HG02870 (cell line): ENCODE results near the gene ACSF2.
"Not testable (repeated sequence)": the region's sequence is repeated elsewhere in the genome, so short reads cannot be mapped to it uniquely, and the experiment has no call there.

Experiments
- ATAC-seq: cut with Tn5 transposase; IDR thresholded peaks from one replicate; pipeline ENCODE4 v1.9.1; 2021; ENCODE audit warnings: mild to moderate bottlenecking, moderate library complexity; ENCODE audit not compliant: unreplicated experiment

Gene ACSF2

DNA sequence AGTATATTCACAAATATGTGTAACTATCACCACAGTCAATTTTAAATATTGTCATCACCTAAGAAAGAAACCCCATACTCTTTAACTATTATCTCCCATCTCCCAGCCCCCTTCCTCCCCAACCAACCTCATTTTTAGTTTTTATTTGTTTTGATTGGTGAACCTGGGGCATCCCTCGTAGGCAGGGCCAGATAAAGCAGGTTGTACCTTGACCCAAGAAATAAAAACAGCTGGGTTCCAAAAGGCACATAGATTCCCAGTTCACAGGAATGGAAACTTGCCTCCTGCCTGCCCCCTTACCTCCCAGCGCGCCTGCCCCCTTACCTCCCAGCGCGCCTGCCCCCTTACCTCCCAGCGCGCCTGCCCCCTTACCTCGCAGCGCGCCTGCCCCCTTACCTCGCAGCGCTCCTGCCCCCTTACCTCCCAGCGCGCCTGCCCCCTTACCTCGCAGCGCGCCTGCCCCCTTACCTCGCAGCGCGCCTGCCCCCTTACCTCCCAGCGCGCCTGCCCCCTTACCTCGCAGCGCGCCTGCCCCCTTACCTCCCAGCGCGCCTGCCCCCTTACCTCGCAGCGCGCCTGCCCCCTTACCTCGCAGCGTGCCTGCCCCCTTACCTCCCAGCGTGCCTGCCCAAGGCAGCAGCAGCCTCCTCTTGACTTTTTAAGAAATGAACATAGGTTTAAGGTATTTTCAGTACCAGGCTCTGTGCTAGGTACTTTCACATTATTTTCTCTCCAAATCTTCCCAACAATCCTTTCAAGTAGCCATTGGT is 49.9 kb downstream of the ACSF2 start:
- not testable (repeated sequence) for ATAC-seq

DNA sequence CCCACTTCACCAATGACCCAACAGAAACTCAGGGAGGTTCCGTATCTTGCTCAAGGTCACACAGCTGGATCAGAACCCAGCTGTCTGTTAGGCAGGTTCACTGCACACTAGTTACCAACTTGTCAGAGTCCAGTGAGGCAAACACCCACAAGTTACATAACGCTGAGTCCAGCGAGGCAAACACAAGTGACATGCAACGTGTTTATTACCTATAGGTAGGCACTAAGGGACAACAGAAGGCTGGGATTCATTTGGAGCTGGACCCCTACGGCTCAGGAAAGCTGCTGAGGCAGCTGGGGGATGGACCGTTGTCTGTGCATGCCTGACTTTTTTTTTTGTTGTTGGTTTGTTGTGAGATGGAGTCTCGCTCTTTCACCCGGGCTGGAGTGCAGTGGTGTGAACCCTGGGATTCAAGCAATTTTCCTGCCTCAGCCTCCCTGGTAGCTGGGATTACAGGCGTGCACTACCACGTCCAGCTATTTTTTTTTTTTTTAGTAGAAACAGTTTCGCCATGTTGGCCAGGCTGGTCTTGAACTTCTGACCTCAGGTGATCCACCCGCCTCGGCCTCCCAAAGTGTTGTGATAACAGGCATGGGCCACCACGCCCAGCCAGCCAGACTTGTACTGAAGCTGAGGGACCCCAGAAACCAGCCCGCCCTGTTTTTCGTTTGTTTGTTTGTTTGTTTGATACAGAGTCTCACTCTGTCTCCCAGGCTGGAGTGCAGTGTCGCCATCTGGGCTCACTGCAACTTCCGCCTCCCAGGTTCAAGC is 50.7 kb downstream of the ACSF2 start:
- no peak for ATAC-seq

- no peak for ATAC-seq
Measured at GRCh38 chr17:50477976-50478375, 52.0 kb downstream of the ACSF2 start.

DNA sequence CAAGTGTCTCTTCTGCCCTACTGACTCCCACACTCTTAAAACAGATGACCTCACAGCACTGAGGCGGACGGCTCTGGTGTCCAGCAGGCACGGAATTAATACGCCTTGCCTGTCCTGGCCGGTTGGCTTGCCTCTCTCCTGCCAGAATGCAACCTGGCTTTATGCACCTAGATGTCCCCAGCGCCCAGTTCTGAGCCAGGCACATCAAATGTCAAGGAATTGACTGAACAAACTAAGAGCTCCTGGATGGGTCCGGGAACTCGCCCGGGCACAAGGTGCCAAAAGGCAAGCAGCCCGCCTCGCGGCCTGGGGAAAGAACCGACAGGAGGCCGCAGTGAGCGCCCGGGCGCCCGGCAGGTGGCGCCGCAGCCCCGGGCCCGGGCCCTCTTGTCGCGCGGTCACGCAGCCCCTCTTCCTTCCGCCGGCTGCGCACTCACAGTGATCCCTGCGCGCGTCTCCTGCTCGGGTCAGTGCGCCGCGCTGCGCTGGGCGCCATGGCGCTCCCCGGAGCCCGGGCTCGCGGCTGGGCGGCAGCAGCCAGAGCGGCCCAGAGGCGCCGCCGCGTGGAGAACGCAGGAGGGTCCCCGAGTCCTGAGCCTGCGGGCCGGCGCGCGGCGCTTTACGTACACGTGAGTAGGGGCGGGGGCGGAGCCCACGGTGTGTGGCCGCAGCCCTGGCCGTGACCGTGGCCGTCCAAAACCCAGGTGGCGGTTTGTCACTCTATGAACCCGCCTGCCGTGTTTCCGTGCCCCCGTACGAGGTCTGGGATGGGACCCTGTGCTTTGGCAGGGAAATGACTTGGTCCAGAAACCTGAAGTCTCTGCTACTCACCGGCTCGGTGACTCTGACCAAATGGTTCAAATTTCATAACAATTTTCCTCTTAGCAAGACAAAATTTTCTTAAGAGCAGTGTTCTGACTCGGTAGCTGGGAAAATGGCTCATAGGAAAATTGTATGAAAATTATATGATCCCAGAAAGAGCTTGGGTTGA is 52.7 kb downstream of the ACSF2 start, which contains the start of gene RSAD1:
TSS of gene RSAD1 (plus strand) at position 470 of the 991 bp plus-strand sequence. CDS start at position 495, 25 bp downstream.
- peak; percentile 71 for ATAC-seq

DNA sequence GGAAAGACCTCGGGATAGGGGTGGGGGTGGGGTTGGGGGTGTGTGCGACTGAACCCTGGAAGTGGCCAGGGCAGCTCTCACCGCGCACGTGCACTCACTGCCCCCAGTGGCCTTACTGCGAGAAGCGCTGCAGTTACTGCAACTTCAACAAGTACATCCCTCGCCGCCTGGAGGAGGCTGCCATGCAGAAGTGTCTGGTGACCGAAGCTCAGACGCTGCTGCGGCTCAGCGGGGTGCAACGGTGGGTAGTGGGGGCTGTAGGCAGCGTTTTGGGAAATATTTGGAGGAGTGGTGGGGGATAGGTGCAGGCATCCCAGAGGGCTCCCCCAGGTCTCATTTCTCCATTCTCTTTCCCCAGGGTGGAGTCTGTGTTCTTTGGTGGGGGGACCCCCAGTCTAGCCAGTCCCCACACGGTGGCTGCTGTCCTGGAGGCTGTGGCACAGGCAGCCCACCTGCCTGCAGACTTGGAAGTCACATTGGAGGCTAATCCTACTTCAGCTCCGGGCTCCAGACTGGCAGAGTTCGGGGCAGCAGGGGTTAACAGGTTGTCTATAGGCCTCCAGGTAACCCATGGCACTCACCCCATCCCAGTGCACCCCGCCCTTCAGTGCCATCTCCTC is 53.6 kb downstream of the ACSF2 start:
- ATAC-seq, result no peak

GRCh38 chr17:50480142-50480764 is 54.2 kb downstream of the ACSF2 start:
- ATAC-seq, result no peak

DNA sequence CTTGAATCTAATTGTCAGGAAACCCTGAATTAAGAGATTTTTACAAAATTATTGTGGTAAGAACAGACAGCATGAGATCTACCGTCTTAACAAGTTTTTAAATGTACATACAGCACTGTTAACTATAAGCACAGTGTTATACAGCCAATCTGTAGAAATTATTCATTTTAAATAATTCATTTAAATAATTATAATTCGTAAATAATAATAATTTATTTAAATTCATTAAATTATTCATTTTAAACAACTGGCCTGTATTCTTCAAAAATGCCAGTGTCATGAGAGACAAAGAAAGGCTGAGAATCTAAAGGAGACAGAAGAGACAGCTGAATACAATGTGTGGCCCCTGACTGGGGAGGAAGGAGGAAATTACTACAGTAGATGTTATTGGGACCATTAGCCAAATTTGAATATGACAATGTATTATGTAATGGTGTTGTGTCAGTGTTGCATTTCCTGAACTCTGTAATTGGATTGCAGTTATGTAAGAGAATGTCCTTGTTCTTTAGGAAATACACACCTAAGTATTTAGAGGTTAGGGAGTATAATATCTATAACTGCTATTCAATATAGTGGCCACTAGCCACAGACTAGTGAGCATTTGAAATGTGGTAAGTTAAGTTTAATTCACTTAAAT is 55.0 kb downstream of the ACSF2 start:
- no peak for ATAC-seq

DNA sequence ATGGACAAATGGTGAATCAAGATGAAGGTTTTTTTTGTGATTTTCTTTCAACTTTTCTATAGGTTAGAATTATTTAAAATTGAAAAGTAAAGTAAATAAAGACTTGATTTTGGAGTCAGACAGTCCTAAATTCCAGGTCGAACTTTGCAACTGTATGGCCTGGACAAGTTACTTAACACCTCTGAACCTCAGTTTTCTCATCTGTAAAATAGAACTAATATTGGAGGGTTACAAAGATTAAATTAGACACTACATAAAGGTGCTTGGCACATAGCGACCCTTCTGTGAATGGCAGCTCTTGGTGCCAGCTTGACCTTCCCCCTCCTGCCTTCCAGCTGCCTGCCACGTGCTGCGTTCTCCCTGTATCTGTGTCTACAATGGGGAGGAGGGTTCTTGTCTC is 55.6 kb downstream of the ACSF2 start:
- no peak for ATAC-seq

- no peak for ATAC-seq
Measured at GRCh38 chr17:50482110-50482509, 56.1 kb downstream of the ACSF2 start.

DNA sequence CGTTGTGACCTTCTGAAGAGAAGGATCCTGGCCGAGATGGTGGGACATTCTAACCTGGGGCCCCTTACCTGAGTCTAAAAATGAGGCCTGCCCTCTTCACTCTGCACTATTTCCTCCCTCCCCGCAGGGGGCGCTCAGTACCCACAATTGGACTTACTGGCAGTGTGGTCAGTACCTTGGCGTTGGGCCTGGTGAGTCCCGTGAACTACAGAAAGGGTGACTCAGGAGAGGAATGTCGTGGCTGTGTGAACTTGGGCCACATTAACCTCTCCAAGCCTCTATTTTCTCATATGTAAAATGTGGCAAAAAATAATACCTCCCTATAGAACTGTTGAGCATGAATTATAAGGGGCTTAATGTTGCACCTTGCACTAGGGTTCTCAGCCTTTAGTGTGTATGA is 56.5 kb downstream of the ACSF2 start:
- ATAC-seq, result no peak

DNA sequence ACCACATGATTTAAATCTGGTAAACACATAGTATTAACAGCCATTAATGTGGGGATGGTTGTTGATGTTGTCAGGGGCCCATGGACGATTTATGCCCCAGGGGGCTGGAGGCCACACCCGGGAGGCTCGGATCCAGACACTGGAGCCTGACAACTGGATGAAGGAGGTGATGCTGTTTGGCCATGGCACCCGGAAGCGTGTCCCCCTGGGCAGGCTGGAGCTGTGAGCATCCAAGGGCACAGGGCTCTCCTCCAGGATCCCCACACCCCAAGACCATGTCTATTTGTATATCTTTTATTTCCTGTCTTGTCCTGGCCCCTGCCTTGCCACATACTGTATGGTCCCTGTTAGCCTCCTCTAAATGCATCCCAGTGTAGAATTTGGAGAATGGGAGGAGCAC is 57.2 kb downstream of the ACSF2 start:
- no peak for ATAC-seq

GRCh38 chr17:50484386-50485155 is 58.6 kb downstream of the ACSF2 start:
- no peak for ATAC-seq

DNA sequence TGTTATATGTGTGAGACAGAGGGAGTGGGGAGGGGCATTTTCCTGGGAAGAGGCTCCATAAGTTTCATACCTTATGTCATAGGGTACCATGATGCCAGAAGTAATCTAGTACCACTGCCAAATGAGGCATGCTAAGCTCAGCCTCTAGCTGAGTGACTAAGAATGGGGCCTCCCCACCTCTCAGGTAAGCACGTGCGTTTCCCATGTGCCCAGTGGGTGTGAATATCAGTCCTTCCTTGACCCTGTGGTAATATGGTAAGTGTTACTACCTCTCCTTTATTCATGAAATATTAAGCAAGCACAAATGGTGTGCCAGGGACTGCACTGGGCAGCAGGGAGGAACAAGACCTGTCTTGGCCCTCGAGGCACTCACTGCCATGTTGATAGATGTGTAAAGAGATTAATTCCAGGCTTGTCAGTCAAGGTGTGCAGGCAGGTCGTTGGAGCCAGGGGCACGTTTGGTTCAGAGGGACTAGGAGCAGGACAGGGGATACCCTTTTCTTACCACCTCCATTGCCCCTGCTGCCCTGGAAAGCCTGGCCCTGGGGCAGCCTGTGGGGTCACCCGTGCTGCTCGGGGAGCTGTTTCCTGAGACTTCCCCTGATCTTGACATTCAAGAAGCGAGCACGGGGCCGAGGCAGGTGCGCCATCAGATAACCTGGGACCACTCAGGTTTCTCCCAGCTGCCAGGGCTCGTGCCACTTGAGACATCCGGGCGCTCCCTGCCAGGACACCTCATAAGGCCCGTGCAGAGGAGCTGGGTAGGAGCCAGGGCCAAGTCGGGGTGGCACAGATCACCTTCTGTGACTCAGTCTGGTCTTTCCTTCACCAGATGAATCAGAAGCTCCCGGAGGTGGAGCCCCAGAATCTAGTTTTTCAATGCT is 61.4 kb downstream of the ACSF2 start:
- ATAC-seq, result no peak

GRCh38 chr17:50488880-50489279 is 62.9 kb downstream of the ACSF2 start:
- no peak for ATAC-seq

DNA sequence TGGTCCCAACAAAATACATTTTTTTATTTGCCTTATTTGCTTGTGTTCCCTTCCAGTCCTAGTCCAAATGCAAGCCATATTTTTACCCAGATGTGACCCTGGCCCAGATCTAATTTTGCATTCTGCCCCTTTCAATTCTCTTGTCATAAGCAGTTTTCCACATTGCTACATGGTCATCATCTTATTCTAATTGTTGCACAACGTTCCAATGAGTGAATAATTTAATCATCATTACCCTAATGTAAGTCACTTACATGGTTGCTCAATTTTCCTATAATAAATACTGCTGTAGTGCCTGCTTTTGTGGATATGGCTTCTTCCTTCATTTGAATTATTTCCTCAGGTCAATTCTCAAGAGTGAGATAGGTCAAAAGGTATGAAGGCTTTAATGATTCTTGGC is 65.5 kb downstream of the ACSF2 start:
- ATAC-seq, result no peak

GRCh38 chr17:50492214-50492613 is 66.2 kb downstream of the ACSF2 start:
- ATAC-seq, result no peak

GRCh38 chr17:50493744-50494143 is 67.7 kb downstream of the ACSF2 start:
- no peak for ATAC-seq
